ENCODE results near the gene CREB3L1. TPM values are rescaled to one million over a fixed set of nuclear protein-coding genes. Genes with fewer than 3 reads are reported as not detected.

Gene CREB3L1
- total and polyA plus RNA-seq, 5 donors: 9.7 to 18.8 (median 15.2) TPM

DNA sequence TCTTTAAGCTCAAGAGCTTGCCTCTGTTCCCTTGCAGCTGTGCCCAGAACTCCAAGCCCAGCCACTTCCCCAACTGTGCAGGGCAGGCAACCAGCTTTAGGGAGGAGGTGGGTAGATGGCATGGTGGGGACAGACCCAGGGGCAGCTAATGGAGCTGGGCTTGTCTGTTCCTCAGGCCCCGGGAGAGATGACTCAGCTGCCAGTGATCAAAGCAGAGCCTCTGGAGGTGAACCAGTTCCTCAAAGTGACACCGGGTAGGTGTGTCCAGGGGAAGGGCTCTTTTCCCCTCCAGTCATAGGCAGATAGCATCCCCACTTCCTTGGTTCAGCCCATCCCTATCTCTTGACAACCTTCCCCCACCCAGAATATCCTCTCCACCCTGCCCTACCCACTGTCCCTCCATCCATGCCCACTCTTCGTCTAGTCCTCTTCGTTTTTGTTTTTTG, 32.4 kb downstream of the CREB3L1 start:
- WGBS: 63% methylated on average over 4 of the region's 4 CpGs

DNA sequence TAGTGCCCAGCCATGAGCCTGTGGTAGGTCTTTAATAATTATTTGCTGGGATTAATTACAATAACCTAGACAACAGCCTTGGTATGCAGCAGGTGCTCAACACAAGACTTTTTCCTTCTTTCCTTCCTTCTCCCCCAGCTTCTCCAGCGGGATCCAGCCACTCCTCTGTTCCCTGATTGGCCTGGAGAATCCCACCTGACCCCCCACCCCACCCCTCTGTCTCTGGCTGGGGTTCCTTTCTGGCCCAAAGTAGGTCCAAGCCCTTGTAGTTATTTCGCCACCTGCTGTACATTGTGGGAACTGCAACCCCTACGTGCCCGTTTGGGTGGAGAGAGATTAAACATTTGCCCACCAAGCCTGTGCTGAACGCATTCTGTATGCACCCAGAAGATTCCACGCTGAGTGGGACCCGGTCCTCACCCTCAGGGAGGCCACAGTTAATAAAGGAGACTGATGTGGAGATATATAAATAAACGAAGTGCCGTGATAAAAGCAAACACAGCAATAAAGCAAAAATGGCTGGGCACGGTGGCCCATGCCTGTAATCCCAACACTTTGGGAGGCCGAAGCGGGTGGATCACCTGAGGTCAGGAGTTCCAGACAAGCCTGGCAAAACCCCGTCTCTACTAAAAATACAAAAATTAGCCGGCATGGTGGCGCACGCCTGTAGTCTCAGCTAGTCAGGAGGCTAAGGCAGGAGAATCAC, 37.7 kb downstream of the CREB3L1 start:
- no peaks in the 10 kb centered on the region for H3K27me3 ChIP-seq (ENCODE audit: control insufficient read depth, insufficient read depth)
- ATAC-seq (peak; percentile 42 to 67), DNase-seq (peak; percentile 76 to 80 (median 77))
- WGBS: 55% methylated on average over 16 of the region's 16 CpGs
- H3K4me1 ChIP-seq (ENCODE audit: control insufficient read depth, insufficient read depth, low read length): peaks cover 2% of the 10 kb centered on the region
- H3K4me3 ChIP-seq (ENCODE audit: low read length): no peak overlapping the region
- intact Hi-C loops (cut with DNase I): loop anchor here in 2 of 4 donors (10.0 kb wide), 2 partner anchors 190 to 200 kb away; partner anchors contain the start of gene PHF21A (in 1 of the 2)
- no peak overlapping the region for H3K27ac ChIP-seq (ENCODE audit: low read length)
- H3K9me3 ChIP-seq (ENCODE audit: control insufficient read depth, low read length): no peaks in the 10 kb centered on the region

More for the DNA sequence above, 32.4 kb downstream of the CREB3L1 start:
- DNase-seq (peak in 1 of 3 donors; percentile 36), ATAC-seq (no peak)
- Histone ChIP-seq H3K4me3 (ENCODE audit: low read length) (no peak overlapping the region), H3K9me3 (ENCODE audit: control insufficient read depth, low read length) (no peaks in the 10 kb centered on the region), H3K27me3 (ENCODE audit: control insufficient read depth, insufficient read depth) (no peaks in the 10 kb centered on the region), H3K27ac (ENCODE audit: low read length) (no peak overlapping the region), H3K4me1 (ENCODE audit: control insufficient read depth, insufficient read depth, low read length) (no peaks in the 10 kb centered on the region)
- intact Hi-C loops (cut with DNase I): loop anchor here (2.0 to 10.0 kb wide), 7 partner anchors 63 to 345 kb away; partner anchors contain the start of gene PHF21A (in 2 of the 4)

DNA sequence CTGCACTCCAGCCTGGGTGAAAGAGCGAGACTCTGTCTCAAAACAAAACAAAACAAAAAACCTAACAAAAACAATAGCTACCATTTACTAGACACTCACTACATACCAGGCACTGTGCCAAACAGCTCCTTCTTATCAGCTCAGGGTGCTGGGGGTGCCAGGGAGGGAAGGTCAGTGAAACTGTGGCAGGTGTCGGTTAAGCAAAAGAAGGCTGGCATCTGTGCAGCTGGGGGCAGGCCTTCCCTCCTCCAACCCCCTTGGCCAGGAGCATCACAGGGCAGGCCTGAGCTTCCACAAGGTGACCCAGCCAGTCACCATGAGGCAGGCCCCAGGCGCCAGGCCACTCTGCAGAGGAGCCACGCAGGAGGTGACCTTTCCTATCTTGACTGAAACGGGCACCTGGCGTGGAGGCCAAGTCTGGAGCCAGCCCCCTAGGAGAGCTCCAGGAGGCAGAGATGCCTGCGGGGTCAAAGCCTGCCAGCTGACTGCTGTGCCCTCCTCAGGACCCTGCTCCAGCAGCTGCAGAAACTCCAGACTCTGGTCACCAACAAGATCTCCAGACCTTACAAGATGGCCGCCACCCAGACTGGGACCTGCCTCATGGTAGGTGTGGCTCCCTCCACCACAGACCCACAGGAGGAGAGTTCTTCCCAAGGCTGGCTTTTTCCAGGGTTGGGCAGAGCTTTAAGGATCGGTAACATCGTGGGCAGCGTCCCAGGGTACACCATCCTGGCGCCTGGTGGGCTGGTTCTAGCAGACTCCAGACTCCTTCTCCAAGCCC, 38.5 kb downstream of the CREB3L1 start:
- intact Hi-C loops (cut with DNase I): loop anchor here in 2 of 4 donors (10.0 kb wide), 2 partner anchors 191 to 201 kb away; partner anchors contain the start of gene PHF21A (in 1 of the 2)
- WGBS: 78% methylated on average over 12 of the region's 12 CpGs
- Histone ChIP-seq H3K27me3 (ENCODE audit: control insufficient read depth, insufficient read depth) (no peaks in the 10 kb centered on the region), H3K4me3 (ENCODE audit: low read length) (no peak overlapping the region), H3K27ac (ENCODE audit: low read length) (peak overlapping the region; percentile 67), H3K4me1 (ENCODE audit: control insufficient read depth, insufficient read depth, low read length) (peaks cover 2% of the 10 kb centered on the region), H3K9me3 (ENCODE audit: control insufficient read depth, low read length) (no peaks in the 10 kb centered on the region)
- DNase-seq (peak; percentile 42 to 76 (median 69)), ATAC-seq (peak; percentile 62 to 69)

DNA sequence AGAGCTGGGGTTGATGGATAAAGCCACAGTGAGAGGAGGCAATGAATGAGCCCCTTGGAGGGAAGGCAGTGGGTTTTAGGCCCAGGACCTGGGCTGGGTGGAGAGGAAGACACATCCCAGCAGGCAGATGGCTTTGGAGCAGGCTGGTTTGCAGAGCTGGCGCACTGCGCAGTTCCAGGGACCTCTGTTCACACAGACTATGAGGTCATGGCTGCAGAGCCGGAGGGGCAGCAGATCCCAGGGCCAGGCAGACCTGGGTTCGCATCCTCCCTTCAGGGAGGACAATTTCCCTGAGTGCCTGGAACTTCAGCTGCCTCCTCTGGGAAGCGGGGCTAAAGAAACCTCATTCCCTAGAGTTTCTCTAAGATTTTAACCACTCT, 41.6 kb downstream of the CREB3L1 start:
- Histone ChIP-seq H3K27ac (ENCODE audit: low read length) (no peak overlapping the region), H3K4me1 (ENCODE audit: control insufficient read depth, insufficient read depth, low read length) (peaks cover 2% of the 10 kb centered on the region), H3K9me3 (ENCODE audit: control insufficient read depth, low read length) (no peaks in the 10 kb centered on the region), H3K4me3 (ENCODE audit: low read length) (no peak overlapping the region), H3K27me3 (ENCODE audit: control insufficient read depth, insufficient read depth) (no peaks in the 10 kb centered on the region)
- intact Hi-C loops (cut with DNase I): loop anchor here in 2 of 4 donors (10.0 kb wide), 2 partner anchors 194 to 204 kb away; partner anchors contain the start of gene PHF21A (in 1 of the 2)
- no peak for ATAC-seq
- WGBS: 90% methylated on average over 5 of the region's 5 CpGs
- no peak for DNase-seq

GRCh38 chr11:46321757-46322156, 44.3 kb downstream of the CREB3L1 start:
- no peak for ATAC-seq
- intact Hi-C loops (cut with DNase I): no loop called here
- H3K9me3 ChIP-seq (ENCODE audit: control insufficient read depth, low read length): no peaks in the 10 kb centered on the region
- H3K27me3 ChIP-seq (ENCODE audit: control insufficient read depth, insufficient read depth): no peaks in the 10 kb centered on the region
- no peak for DNase-seq
- H3K4me3 ChIP-seq (ENCODE audit: low read length): no peak overlapping the region
- no peak overlapping the region for H3K27ac ChIP-seq (ENCODE audit: low read length)
- H3K4me1 ChIP-seq (ENCODE audit: control insufficient read depth, insufficient read depth, low read length): peaks cover 2% of the 10 kb centered on the region
- WGBS: 83% methylated on average over 2 of the region's 2 CpGs

GRCh38 chr11:46322759-46323158, 45.3 kb downstream of the CREB3L1 start:
- Histone ChIP-seq H3K9me3 (ENCODE audit: control insufficient read depth, low read length) (no peaks in the 10 kb centered on the region), H3K27me3 (ENCODE audit: control insufficient read depth, insufficient read depth) (no peaks in the 10 kb centered on the region), H3K4me3 (ENCODE audit: low read length) (no peak overlapping the region), H3K4me1 (ENCODE audit: control insufficient read depth, insufficient read depth, low read length) (peaks cover 2% of the 10 kb centered on the region), H3K27ac (ENCODE audit: low read length) (no peak overlapping the region)
- ATAC-seq: no peak
- intact Hi-C loops (cut with DNase I): no loop called here
- 87% methylated on average over 6 of the region's 6 CpGs for WGBS
- DNase-seq: no peak

- ATAC-seq: no peak
- WGBS: 93% methylated on average over 10 of the region's 10 CpGs
- DNase-seq: no peak
- no peak overlapping the region for H3K4me3 ChIP-seq (ENCODE audit: low read length)
- H3K4me1 ChIP-seq (ENCODE audit: control insufficient read depth, insufficient read depth, low read length): no peaks in the 10 kb centered on the region
- H3K27ac ChIP-seq (ENCODE audit: low read length): no peak overlapping the region
- no peaks in the 10 kb centered on the region for H3K9me3 ChIP-seq (ENCODE audit: control insufficient read depth, low read length)
- no peaks in the 10 kb centered on the region for H3K27me3 ChIP-seq (ENCODE audit: control insufficient read depth, insufficient read depth)
- intact Hi-C loops (cut with DNase I): no loop called here
Measured at GRCh38 chr11:46326813-46327416, 49.5 kb downstream of the CREB3L1 start.

DNA sequence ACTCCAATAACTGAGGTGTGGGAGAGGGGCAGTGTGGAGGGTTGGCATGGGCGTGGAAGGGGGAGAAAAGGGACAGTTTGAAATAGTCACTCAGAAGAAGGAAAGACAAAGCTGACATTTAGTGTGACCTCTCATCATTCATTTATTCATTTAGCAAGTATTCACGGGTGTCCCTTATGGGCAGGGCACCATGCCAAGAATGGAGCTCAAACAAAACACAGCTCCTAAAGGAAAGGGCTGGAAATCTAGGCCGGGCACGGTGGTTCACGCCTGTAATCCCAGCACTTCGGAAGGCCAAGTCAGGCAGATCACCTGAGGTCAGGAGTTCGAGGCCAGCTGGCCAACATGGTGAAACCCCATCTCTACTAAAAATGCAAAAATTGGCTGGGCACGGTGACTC, 50.4 kb downstream of the CREB3L1 start:
- WGBS: 65% methylated on average over 8 of the region's 8 CpGs
- H3K27me3 ChIP-seq (ENCODE audit: control insufficient read depth, insufficient read depth): no peaks in the 10 kb centered on the region
- intact Hi-C loops (cut with DNase I): no loop called here
- no peak overlapping the region for H3K27ac ChIP-seq (ENCODE audit: low read length)
- no peak for ATAC-seq
- no peaks in the 10 kb centered on the region for H3K9me3 ChIP-seq (ENCODE audit: control insufficient read depth, low read length)
- peaks cover 2% of the 10 kb centered on the region for H3K4me1 ChIP-seq (ENCODE audit: control insufficient read depth, insufficient read depth, low read length)
- H3K4me3 ChIP-seq (ENCODE audit: low read length): no peak overlapping the region
- DNase-seq: no peak

GRCh38 chr11:46330154-46330553, 52.7 kb downstream of the CREB3L1 start:
- no peak overlapping the region for H3K27ac ChIP-seq (ENCODE audit: low read length)
- H3K9me3 ChIP-seq (ENCODE audit: control insufficient read depth, low read length): no peaks in the 10 kb centered on the region
- ATAC-seq: no peak
- intact Hi-C loops (cut with DNase I): no loop called here
- H3K4me1 ChIP-seq (ENCODE audit: control insufficient read depth, insufficient read depth, low read length): peaks cover 2% of the 10 kb centered on the region
- 54% methylated on average over 5 of the region's 5 CpGs for whole genome bisulfite sequencing
- H3K27me3 ChIP-seq (ENCODE audit: control insufficient read depth, insufficient read depth): no peaks in the 10 kb centered on the region
- no peak overlapping the region for H3K4me3 ChIP-seq (ENCODE audit: low read length)
- no peak for DNase-seq

GRCh38 chr11:46330563-46331281, 53.3 kb downstream of the CREB3L1 start:
- no peaks in the 10 kb centered on the region for H3K27me3 ChIP-seq (ENCODE audit: control insufficient read depth, insufficient read depth)
- no peak for ATAC-seq
- H3K4me3 ChIP-seq (ENCODE audit: low read length): no peak overlapping the region
- 18% methylated on average over 11 of the region's 11 CpGs for WGBS
- H3K27ac ChIP-seq (ENCODE audit: low read length): no peak overlapping the region
- peaks cover 2% of the 10 kb centered on the region for H3K4me1 ChIP-seq (ENCODE audit: control insufficient read depth, insufficient read depth, low read length)
- H3K9me3 ChIP-seq (ENCODE audit: control insufficient read depth, low read length): no peaks in the 10 kb centered on the region
- DNase-seq: no peak
- intact Hi-C loops (cut with DNase I): no loop called here

Measured in right cardiac atrium (tissue), 5 donors.